ENCODE data around the gene TIMELESS. TPM values are rescaled to one million over a fixed set of nuclear protein-coding genes. Genes with fewer than 3 reads are reported as not detected.
"Not testable (repeated sequence)": the region's sequence is repeated elsewhere in the genome, so short reads cannot be mapped to it uniquely, and the experiment has no call there.

The TIMELESS gene
- total and polyA plus RNA-seq, 9 of the 15 experiments (the other 6 are each of a cell fraction or from before 2014, with no cell fraction given) = 11.9 to 59.2 (median 35.8) TPM

DNA sequence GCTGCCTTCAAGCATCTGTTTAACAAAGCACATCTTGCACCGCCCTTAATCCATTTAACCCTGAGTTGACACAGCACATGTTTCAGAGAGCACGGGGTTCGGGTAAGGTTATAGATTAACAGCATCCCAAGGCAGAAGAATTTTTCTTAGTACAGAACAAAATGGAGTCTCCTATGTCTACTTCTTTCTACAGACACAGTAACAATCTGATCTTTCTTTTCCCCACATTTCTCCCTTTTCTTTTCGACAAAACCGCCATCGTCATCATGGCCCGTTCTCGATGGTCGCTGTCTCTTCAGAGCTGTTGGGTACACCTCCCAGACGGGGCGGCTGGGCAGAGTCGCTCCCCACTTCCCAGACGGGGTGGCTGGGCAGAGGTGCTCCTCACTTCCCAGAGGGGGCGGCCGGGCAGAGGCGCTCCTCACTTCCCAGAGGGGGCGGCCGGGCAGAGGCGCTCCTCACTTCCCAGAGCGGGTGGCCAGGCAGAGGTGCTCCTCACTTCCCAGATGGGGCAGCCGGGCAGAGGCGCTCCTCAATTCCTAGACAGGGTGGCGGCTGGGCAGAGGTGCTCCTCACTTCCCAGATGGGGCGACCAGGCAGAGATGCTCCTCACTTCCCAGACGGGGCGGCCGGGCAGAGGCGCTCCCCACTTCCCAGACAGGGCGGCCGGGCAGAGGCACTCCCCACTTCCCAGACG lies 44.3 kb upstream of the TIMELESS start:
- ATAC-seq; H3K79me2 ChIP-seq (ENCODE audit: control insufficient read depth, insufficient read depth, low read length); H3K36me3 ChIP-seq (ENCODE audit: control insufficient read depth, insufficient read depth, low read length); BruUV-seq (replicated peaks); H3K4me3 ChIP-seq; POLR2A ChIA-PET; H2AFZ ChIP-seq (ENCODE audit: low read depth, low read length); DNase-seq (ENCODE audit: extremely low read depth in 1 of 4, low spot score in 3 of 4); CTCF ChIA-PET (ENCODE audit: low intra/inter-chr PET ratio); H4K20me1 ChIP-seq (replicated peaks; ENCODE audit: control insufficient read depth, insufficient read depth, low read length); H3K4me1 ChIP-seq (replicated peaks in 1 of 2; ENCODE audit: control insufficient read depth in 2 of 2, insufficient read depth in 2 of 2, low read length in 2 of 2); H3K9me3 ChIP-seq (replicated peaks; ENCODE audit: control insufficient read depth, insufficient read depth, low read depth, low read length); H3K27ac ChIP-seq (ENCODE audit: extremely low read depth, low read depth, low read length); H3K9ac ChIP-seq (ENCODE audit: insufficient read depth in 1 of 2, low read depth in 2 of 2, low read length in 2 of 2); in situ Hi-C loops (cut with MboI); FAIRE-seq; H3K4me2 ChIP-seq (ENCODE audit: insufficient read depth, low read length); H3K9me1 ChIP-seq (ENCODE audit: control insufficient read depth, insufficient read depth, low read length); intact Hi-C loops (cut with micrococcal nuclease): not testable (repeated sequence)
- TF ChIP-seq, protein P1, sequence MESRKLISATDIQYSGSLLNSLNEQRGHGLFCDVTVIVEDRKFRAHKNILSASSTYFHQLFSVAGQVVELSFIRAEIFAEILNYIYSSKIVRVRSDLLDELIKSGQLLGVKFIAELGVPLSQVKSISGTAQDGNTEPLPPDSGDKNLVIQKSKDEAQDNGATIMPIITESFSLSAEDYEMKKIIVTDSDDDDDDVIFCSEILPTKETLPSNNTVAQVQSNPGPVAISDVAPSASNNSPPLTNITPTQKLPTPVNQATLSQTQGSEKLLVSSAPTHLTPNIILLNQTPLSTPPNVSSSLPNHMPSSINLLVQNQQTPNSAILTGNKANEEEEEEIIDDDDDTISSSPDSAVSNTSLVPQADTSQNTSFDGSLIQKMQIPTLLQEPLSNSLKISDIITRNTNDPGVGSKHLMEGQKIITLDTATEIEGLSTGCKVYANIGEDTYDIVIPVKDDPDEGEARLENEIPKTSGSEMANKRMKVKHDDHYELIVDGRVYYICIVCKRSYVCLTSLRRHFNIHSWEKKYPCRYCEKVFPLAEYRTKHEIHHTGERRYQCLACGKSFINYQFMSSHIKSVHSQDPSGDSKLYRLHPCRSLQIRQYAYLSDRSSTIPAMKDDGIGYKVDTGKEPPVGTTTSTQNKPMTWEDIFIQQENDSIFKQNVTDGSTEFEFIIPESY (CRISPR knock-in tag; IDR thresholded peaks at IDR 0.05) = 0 out of 2 replicates have a peak, but pooled peaks have one; percentile 27
- WGBS (ENCODE audit: insufficient coverage, low coverage, missing lambda C conversion rate) = 56% methylated on average over 17 of the region's 31 CpGs
- peaks cover 16 to 28% of the 10 kb centered on the region in 2 experiments for H3K27me3 ChIP-seq (ENCODE audit: control insufficient read depth in 2 of 2, insufficient read depth in 2 of 2, low read length in 2 of 2)

DNA sequence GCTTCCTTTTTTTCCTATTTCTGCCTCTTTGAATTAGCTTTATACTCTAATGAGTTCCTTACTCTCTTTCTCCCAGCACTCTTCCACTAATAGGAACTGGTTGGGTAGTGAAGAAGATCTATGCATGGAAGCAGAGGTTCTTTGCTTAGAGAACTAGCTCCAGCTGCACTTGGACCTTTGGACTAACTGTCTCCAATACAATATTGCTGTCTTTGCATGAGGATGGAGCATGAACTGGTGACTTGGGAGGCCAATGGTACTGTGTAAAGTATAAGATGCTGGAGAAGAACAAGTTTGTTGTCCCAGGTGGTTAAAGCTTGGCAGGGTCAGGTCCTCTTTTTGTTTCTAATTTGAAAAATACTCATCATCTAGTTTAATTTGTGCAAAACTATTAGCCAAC lies 41.1 kb upstream of the TIMELESS start:
- Histone ChIP-seq H3K27me3 (ENCODE audit: control insufficient read depth in 2 of 2, insufficient read depth in 2 of 2, low read length in 2 of 2) (peaks cover 27 to 51% of the 10 kb centered on the region in 2 experiments), H3K36me3 (ENCODE audit: control insufficient read depth, insufficient read depth, low read length) (no peaks in the 10 kb centered on the region), H3K9ac (ENCODE audit: insufficient read depth in 1 of 2, low read depth in 2 of 2, low read length in 2 of 2) (no peak overlapping the region), H3K79me2 (ENCODE audit: control insufficient read depth, insufficient read depth, low read length) (no peaks in the 10 kb centered on the region), H3K27ac (ENCODE audit: extremely low read depth, low read depth, low read length) (no peak overlapping the region), H2AFZ (ENCODE audit: low read depth, low read length) (no peak overlapping the region), H4K20me1 (replicated peaks; ENCODE audit: control insufficient read depth, insufficient read depth, low read length) (no peaks in the 10 kb centered on the region; the same call in 1 of the 2 replicates), H3K9me1 (ENCODE audit: control insufficient read depth, insufficient read depth, low read length) (no peaks in the 10 kb centered on the region), H3K4me3 (no peak overlapping the region), H3K4me1 (replicated peaks in 1 of 2; ENCODE audit: control insufficient read depth in 2 of 2, insufficient read depth in 2 of 2, low read length in 2 of 2) (peaks cover 7 to 17% of the 10 kb centered on the region in 2 experiments; a peak in 3 of 5 replicates), H3K4me2 (ENCODE audit: insufficient read depth, low read length) (no peak overlapping the region), H3K9me3 (replicated peaks; ENCODE audit: control insufficient read depth, insufficient read depth, low read depth, low read length) (no peaks in the 10 kb centered on the region)
- ChIA-PET CTCF (ENCODE audit: low intra/inter-chr PET ratio) (no interaction called here), POLR2A (interaction anchor here (0.7 to 3.2 kb wide), 5 partner anchors 9 to 174 kb away, joined by 3 to 14 read pairs (median 4); partner anchors contain the start of genes CNPY2 and SPRYD4)
- intact Hi-C loops (cut with micrococcal nuclease) (no loop called here), in situ Hi-C loops (cut with MboI) (no loop called here)
- ATAC-seq = no peak
- no peak for DNase-seq (ENCODE audit: extremely low read depth in 1 of 4, low spot score in 3 of 4)
- FAIRE-seq = no peak
- no TSS peak for BruUV-seq (replicated peaks)
- no peak for TF ChIP-seq ZFP1 (CRISPR knock-in tag; IDR thresholded peaks at IDR 0.05)
- TF ChIP-seq, protein P2, sequence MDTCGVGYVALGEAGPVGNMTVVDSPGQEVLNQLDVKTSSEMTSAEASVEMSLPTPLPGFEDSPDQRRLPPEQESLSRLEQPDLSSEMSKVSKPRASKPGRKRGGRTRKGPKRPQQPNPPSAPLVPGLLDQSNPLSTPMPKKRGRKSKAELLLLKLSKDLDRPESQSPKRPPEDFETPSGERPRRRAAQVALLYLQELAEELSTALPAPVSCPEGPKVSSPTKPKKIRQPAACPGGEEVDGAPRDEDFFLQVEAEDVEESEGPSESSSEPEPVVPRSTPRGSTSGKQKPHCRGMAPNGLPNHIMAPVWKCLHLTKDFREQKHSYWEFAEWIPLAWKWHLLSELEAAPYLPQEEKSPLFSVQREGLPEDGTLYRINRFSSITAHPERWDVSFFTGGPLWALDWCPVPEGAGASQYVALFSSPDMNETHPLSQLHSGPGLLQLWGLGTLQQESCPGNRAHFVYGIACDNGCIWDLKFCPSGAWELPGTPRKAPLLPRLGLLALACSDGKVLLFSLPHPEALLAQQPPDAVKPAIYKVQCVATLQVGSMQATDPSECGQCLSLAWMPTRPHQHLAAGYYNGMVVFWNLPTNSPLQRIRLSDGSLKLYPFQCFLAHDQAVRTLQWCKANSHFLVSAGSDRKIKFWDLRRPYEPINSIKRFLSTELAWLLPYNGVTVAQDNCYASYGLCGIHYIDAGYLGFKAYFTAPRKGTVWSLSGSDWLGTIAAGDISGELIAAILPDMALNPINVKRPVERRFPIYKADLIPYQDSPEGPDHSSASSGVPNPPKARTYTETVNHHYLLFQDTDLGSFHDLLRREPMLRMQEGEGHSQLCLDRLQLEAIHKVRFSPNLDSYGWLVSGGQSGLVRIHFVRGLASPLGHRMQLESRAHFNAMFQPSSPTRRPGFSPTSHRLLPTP (IDR thresholded peaks at IDR 0.05; ENCODE audit: borderline replicate concordance, extremely low read depth, insufficient read length) = no peak
- TF ChIP-seq, protein P3, sequence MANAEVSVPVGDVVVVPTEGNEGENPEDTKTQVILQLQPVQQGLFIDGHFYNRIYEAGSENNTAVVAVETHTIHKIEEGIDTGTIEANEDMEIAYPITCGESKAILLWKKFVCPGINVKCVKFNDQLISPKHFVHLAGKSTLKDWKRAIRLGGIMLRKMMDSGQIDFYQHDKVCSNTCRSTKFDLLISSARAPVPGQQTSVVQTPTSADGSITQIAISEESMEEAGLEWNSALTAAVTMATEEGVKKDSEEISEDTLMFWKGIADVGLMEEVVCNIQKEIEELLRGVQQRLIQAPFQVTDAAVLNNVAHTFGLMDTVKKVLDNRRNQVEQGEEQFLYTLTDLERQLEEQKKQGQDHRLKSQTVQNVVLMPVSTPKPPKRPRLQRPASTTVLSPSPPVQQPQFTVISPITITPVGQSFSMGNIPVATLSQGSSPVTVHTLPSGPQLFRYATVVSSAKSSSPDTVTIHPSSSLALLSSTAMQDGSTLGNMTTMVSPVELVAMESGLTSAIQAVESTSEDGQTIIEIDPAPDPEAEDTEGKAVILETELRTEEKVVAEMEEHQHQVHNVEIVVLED (CRISPR knock-in tag; IDR thresholded peaks at IDR 0.05) = no peak
- TF ChIP-seq MCM7 (IDR thresholded peaks at IDR 0.05) = no peak
